Dedifferentiated amniotic fluid mesenchymal stem cell (primary cell): ENCODE measurements around the gene OGT.
"Not testable (repeated sequence)": the region's sequence is repeated elsewhere in the genome, so short reads cannot be mapped to it uniquely, and the experiment has no call there.

Source experiments
- DNase-seq: peaks from one replicate; pipeline ENCODE4 v3.0.0-alpha.2; 2016; ENCODE audit errors: extremely low spot score

OGT gene

GRCh38 chrX:71540801-71541200 lies 7.9 kb downstream of the OGT start:
- DNase-seq, result no peak

- DNase-seq, result peak; percentile 60
Observed at GRCh38 chrX:71541210-71542022, 8.5 kb downstream of the OGT start.

- DNase-seq, result peak; percentile 31
Observed at GRCh38 chrX:71542411-71542810, 9.5 kb downstream of the OGT start.

- no peak for DNase-seq
Observed at GRCh38 chrX:71542825-71543224, 9.9 kb downstream of the OGT start.

GRCh38 chrX:71543316-71543715 lies 10.4 kb downstream of the OGT start:
- DNase-seq, result peak; percentile 49

GRCh38 chrX:71545364-71545763 lies 12.5 kb downstream of the OGT start:
- DNase-seq, result no peak

GRCh38 chrX:71546879-71547278 lies 14.0 kb downstream of the OGT start:
- DNase-seq, result no peak

GRCh38 chrX:71547339-71547738 lies 14.4 kb downstream of the OGT start:
- DNase-seq, result no peak

- DNase-seq, result no peak
Observed at GRCh38 chrX:71549986-71550385, 17.1 kb downstream of the OGT start.

- DNase-seq, result no peak
Observed at GRCh38 chrX:71550578-71550977, 17.7 kb downstream of the OGT start.

- no peak for DNase-seq
Observed at GRCh38 chrX:71556036-71556435, 23.1 kb downstream of the OGT start.

GRCh38 chrX:71558920-71559319 lies 26.0 kb downstream of the OGT start:
- DNase-seq, result no peak

GRCh38 chrX:71559773-71560172 lies 26.9 kb downstream of the OGT start:
- DNase-seq, result not testable (repeated sequence)

GRCh38 chrX:71563921-71564320 lies 31.0 kb downstream of the OGT start:
- no peak for DNase-seq

GRCh38 chrX:71565474-71566041 lies 32.7 kb downstream of the OGT start:
- no peak for DNase-seq

GRCh38 chrX:71571390-71571789 lies 38.5 kb downstream of the OGT start:
- DNase-seq, result not testable (repeated sequence)

GRCh38 chrX:71573590-71573989 lies 40.7 kb downstream of the OGT start:
- DNase-seq, result no peak

GRCh38 chrX:71577682-71578081 lies 44.8 kb downstream of the OGT start:
- DNase-seq, result no peak

- DNase-seq, result no peak
Observed at GRCh38 chrX:71578253-71579135, 45.6 kb downstream of the OGT start, which contains the start of gene GCNA. TSS of gene GCNA (plus strand) at chrX:71578437. CDS start at chrX:71580822, 2,385 bp downstream.

- DNase-seq, result no peak
Observed at GRCh38 chrX:71579136-71579989, 46.5 kb downstream of the OGT start.

- no peak for DNase-seq
Observed at GRCh38 chrX:71579990-71580380, 47.1 kb downstream of the OGT start.
